HepG2 (cell line): ENCODE data around the gene KCNJ14. TPM values are rescaled to one million over a fixed set of nuclear protein-coding genes. Genes with fewer than 3 reads are reported as not detected.

Experiments
- ATAC-seq: fragments of 200-7000 bp; cut with Tn5 transposase; 3 replicates; pipeline ENCODE4 v1.9.1; 2020; ENCODE audit warnings: mild to moderate bottlenecking, moderate library complexity
- BruUV-seq: library from RNA; stranded (reverse); fragments of 400-500 nt; replicated peaks from 2 replicates; lab custom pipeline; 2021; lab: Mats Ljungman, UMichigan
- CTCF ChIA-PET: fragments of 300-600 bp; formaldehyde crosslinking; extraction: SDS; loops from one replicate; lab custom pipeline; 2021; ENCODE audit warnings: low total read pairs, inconsistent platforms, low intra/inter-chr PET ratio; lab: Yijun Ruan, JAX
- POLR2A ChIA-PET: fragments of 350-600 bp; sonication (Branson Sonifier 250); formaldehyde crosslinking; loops from one replicate; lab custom pipeline; 2020; ENCODE audit warnings: antibody characterized with exemption, inconsistent platforms; lab: Yijun Ruan, JAX
- DNase-seq: peaks from one replicate; pipeline ENCODE4 v3.0.0-alpha.2; 2015; ENCODE audit warnings: low spot score
- FAIRE-seq: peaks from 3 replicates; lab custom pipeline; 2011; peaks lifted over from hg19 to GRCh38; lab: Jason Lieb, UNC
- H2AFZ ChIP-seq: one replicate; pipeline ENCODE4 v1.6.1; 2011; ENCODE audit warnings: low read length, inconsistent platforms
- H3K27ac ChIP-seq: fragments of 300-600 bp; 3 replicates; pipeline ENCODE4 v1.8.0; 2011; ENCODE audit warnings: mixed run types, mild to moderate bottlenecking, mixed read lengths, low read length, inconsistent platforms; ENCODE audit not compliant: insufficient read depth; ENCODE audit errors: extremely low read length
- H3K27me3 ChIP-seq, 2 experiments: fragments of 200-600 bp in 1 of 2; 2 replicates in 1 of 2; 3 replicates in 1 of 2; pipeline versions ENCODE4 v1.6.0 to v1.8.0; 2011; ENCODE audit warnings: low read length in 2 of 2, mild to moderate bottlenecking in 2 of 2, moderate library complexity in 2 of 2, inconsistent platforms in 1 of 2; ENCODE audit not compliant: insufficient read depth in 2 of 2, control insufficient read depth in 1 of 2
- H3K36me3 ChIP-seq, 2 experiments: fragments of 200-600 bp in 1 of 2; replicated peaks in 1 of 2; 2 replicates in 1 of 2; 3 replicates in 1 of 2; pipeline versions ENCODE4 v1.5.1 to v1.8.0; 2011; ENCODE audit warnings: low read length in 2 of 2, inconsistent platforms in 1 of 2; ENCODE audit not compliant: insufficient read depth in 2 of 2, control insufficient read depth in 1 of 2
- H3K4me1 ChIP-seq: 2 replicates; pipeline ENCODE4 v1.5.1; 2012; ENCODE audit warnings: low read length, inconsistent platforms; ENCODE audit not compliant: insufficient read depth
- H3K4me2 ChIP-seq: 2 replicates; pipeline ENCODE4 v1.6.0; 2011; ENCODE audit warnings: low read depth, low read length, inconsistent platforms
- H3K4me3 ChIP-seq, 3 experiments: fragments of 200-600 bp in 1 of 3; sonication (generic), shearing (Covaris generic) in 1 of 3; replicated peaks in 1 of 3; 2 replicates each; pipeline ENCODE4 v1.5.1; 2011 to 2016; ENCODE audit warnings: low read length in 3 of 3, inconsistent platforms in 2 of 3, low read depth in 2 of 3, mild to moderate bottlenecking in 2 of 3, control low read depth in 1 of 3, mixed read lengths in 1 of 3; ENCODE audit not compliant: insufficient read depth in 1 of 3
- H3K79me2 ChIP-seq: one replicate; pipeline ENCODE4 v1.6.1; 2011; ENCODE audit warnings: low read length, inconsistent platforms; ENCODE audit not compliant: insufficient read depth
- H3K9ac ChIP-seq: 2 replicates; pipeline ENCODE4 v1.6.0; 2011; ENCODE audit warnings: mild to moderate bottlenecking, low read depth, low read length, inconsistent platforms; ENCODE audit not compliant: insufficient read depth
- H3K9me3 ChIP-seq: 2 replicates; pipeline ENCODE4 v1.5.1; 2012; ENCODE audit warnings: mild to moderate bottlenecking, low read length
- H4K20me1 ChIP-seq: 2 replicates; pipeline ENCODE4 v1.6.0; 2011; ENCODE audit warnings: inconsistent platforms, mild to moderate bottlenecking, low read length, moderate library complexity; ENCODE audit not compliant: insufficient read depth
- AGO2 ChIP-seq: fragments of 200-400 bp; formaldehyde crosslinking; optimal IDR thresholded peaks from 2 replicates; pipeline ENCODE3; 2017; ENCODE audit warnings: mild to moderate bottlenecking, low read depth, low read length, moderate library complexity
- CENPT ChIP-seq: sonication (generic); formaldehyde crosslinking; IDR thresholded peaks from 2 replicates; pipeline ENCODE4 v1.8.0; 2022; ENCODE audit warnings: low read depth, mild to moderate bottlenecking, moderate library complexity, missing genetic modification reagents
- JARID2 ChIP-seq: sonication (generic); formaldehyde crosslinking; IDR thresholded peaks from 2 replicates; pipeline ENCODE4 v1.8.1; 2023; ENCODE audit warnings: missing genetic modification reagents, inconsistent platforms; ENCODE audit not compliant: insufficient replicate concordance
- KDM1A ChIP-seq: IDR thresholded peaks from 2 replicates; pipeline ENCODE4 v1.6.1; 2016; ENCODE audit warnings: missing compliant biosample characterization
- RBM39 ChIP-seq: fragments of 200-400 bp; formaldehyde crosslinking; IDR thresholded peaks from one replicate; pipeline ENCODE4 v1.6.1; 2018; ENCODE audit warnings: antibody characterized with exemption, mild to moderate bottlenecking, low read depth, low read length; ENCODE audit not compliant: poor library complexity, severe bottlenecking
- SAFB2 ChIP-seq: sonication (generic); formaldehyde crosslinking; IDR thresholded peaks from 2 replicates; pipeline ENCODE4 v1.5.1; 2020; ENCODE audit warnings: missing genetic modification reagents, low read depth, mild to moderate bottlenecking, borderline replicate concordance
- TFDP2 ChIP-seq: sonication (generic); formaldehyde crosslinking; IDR thresholded peaks from 2 replicates; pipeline ENCODE4 v1.4.0; 2020; ENCODE audit warnings: missing genetic modification reagents
- YEATS2 ChIP-seq: sonication (generic); formaldehyde crosslinking; IDR thresholded peaks from 2 replicates; pipeline ENCODE4 v1.4.0; 2020; ENCODE audit warnings: missing genetic modification reagents, borderline replicate concordance
- ZBTB33 ChIP-seq: sonication (generic); formaldehyde crosslinking; IDR thresholded peaks from 2 replicates; pipeline ENCODE4 v1.4.0; 2020; ENCODE audit warnings: missing genetic modification reagents
- ZBTB38 ChIP-seq: sonication (generic); formaldehyde crosslinking; IDR thresholded peaks from 2 replicates; pipeline ENCODE4 v1.5.1; 2020; ENCODE audit warnings: mild to moderate bottlenecking, missing genetic modification reagents
- ZC3H13 ChIP-seq: sonication (generic); formaldehyde crosslinking; IDR thresholded peaks from 2 replicates; pipeline ENCODE4 v1.8.1; 2023; ENCODE audit warnings: mild to moderate bottlenecking, missing genetic modification reagents, moderate library complexity
- ZNF598 ChIP-seq: sonication (generic); formaldehyde crosslinking; IDR thresholded peaks from 2 replicates; pipeline ENCODE4 v1.5.1; 2020; ENCODE audit warnings: mild to moderate bottlenecking, missing genetic modification reagents, borderline replicate concordance
- ZNF614 ChIP-seq: IDR thresholded peaks from 2 replicates; pipeline ENCODE4 v1.6.1; 2018; ENCODE audit warnings: missing biosample characterization, missing genetic modification reagents, inconsistent platforms, borderline replicate concordance
- ZSCAN21 ChIP-seq: sonication (generic); formaldehyde crosslinking; IDR thresholded peaks from 2 replicates; pipeline ENCODE4 v1.8.0; 2022; ENCODE audit warnings: mild to moderate bottlenecking, missing genetic modification reagents, moderate library complexity, borderline replicate concordance
- WGBS: methylation state at CpG from one replicate; pipeline ENCODE4 v1.1.6; 2017; ENCODE audit warnings: low lambda C conversion rate; 5-methylcytosine and 5-hydroxymethylcytosine counted together
- in situ Hi-C: cut with HindIII; loops from 2 replicates; pipeline ENCODE4 v1.10.0; 2017; ENCODE audit warnings: low pct_unique_long_range_greater_than_20kb; ENCODE audit not compliant: extremely low pct_ligation_motif_present
- intact Hi-C: fragments of 100-400 bp; cut with micrococcal nuclease; formaldehyde crosslinking; loops from one replicate; pipeline ENCODE4 v1.10.0; 2022; ENCODE audit not compliant: unreplicated experiment
- polyA plus RNA-seq, 8 experiments: library from polyadenylated mRNA; depleted of rRNA in 3 of 8; stranded (reverse) in 7 of 8; unstranded in 1 of 8; fragments of >200 nt; fragmentation: Illumina TruSeq in 4 of 8; extraction: Trizol in 4 of 8; gene quantifications; 2 replicates each; pipeline versions ENCODE4 v1.2.1 to v1.2.3, GENCODE V29; 2011 to 2016; ENCODE audit warnings: low read depth in 4 of 8, missing spikeins in 1 of 8, mixed read lengths in 1 of 8; ENCODE audit not compliant: insufficient read depth in 1 of 8
- total RNA-seq, 5 experiments: library from RNA; depleted of rRNA; stranded (reverse); fragments of >200 nt; fragmentation: Illumina TruSeq; extraction: Trizol; gene quantifications; 2 replicates each; pipeline ENCODE4 v1.2.3, GENCODE V29; 2016; ENCODE audit warnings: low read depth in 1 of 5
- TF ChIP-seq, protein P1 (sequence below): sonication (generic); formaldehyde crosslinking; IDR thresholded peaks from 2 replicates; pipeline ENCODE4 v1.4.0; 2020; ENCODE audit warnings: missing genetic modification reagents, borderline replicate concordance
- TF ChIP-seq, protein P2 (sequence below): sonication (generic); formaldehyde crosslinking; IDR thresholded peaks from 2 replicates; pipeline ENCODE4 v1.9.0; 2022; ENCODE audit warnings: missing genetic modification reagents, mild to moderate bottlenecking, borderline replicate concordance

KCNJ14 gene
- total and polyA plus RNA-seq, 2 of the 13 experiments (the other 11 are each of a cell fraction or from before 2014, with no cell fraction given), result 0.20 to 0.51 TPM

GRCh38 chr19:48480558-48481500 is 25.5 kb downstream of the KCNJ14 start:
- no peak overlapping the region for H3K4me3 ChIP-seq
- DNase-seq, result no peak
- no peak overlapping the region for H3K4me2 ChIP-seq
- BruUV-seq, result TSS peak; percentile 23
- peaks cover 6 to 10% of the 10 kb centered on the region in 2 experiments; a peak in 4 of 5 replicates for H3K36me3 ChIP-seq
- WGBS, result 95% methylated on average over 52 of the region's 52 CpGs
- ChIA-PET POLR2A (no interaction called here), CTCF (no interaction called here)
- intact Hi-C loops, result no loop called here
- H3K4me1 ChIP-seq, result peaks cover 8% of the 10 kb centered on the region; the same call in 1 of the 2 replicates
- in situ Hi-C loops, result no loop called here
- H4K20me1 ChIP-seq, result no peaks in the 10 kb centered on the region
- no peaks in the 10 kb centered on the region for H3K9me3 ChIP-seq
- H2AFZ ChIP-seq, result no peak overlapping the region
- no peak for FAIRE-seq
- no peak overlapping the region for H3K27ac ChIP-seq
- no peak; the same call in 2 of the 3 replicates for ATAC-seq
- no peak overlapping the region for H3K9ac ChIP-seq
- no peaks in the 10 kb centered on the region for H3K27me3 ChIP-seq
- H3K79me2 ChIP-seq, result no peaks in the 10 kb centered on the region
- TF ChIP-seq, protein P1, sequence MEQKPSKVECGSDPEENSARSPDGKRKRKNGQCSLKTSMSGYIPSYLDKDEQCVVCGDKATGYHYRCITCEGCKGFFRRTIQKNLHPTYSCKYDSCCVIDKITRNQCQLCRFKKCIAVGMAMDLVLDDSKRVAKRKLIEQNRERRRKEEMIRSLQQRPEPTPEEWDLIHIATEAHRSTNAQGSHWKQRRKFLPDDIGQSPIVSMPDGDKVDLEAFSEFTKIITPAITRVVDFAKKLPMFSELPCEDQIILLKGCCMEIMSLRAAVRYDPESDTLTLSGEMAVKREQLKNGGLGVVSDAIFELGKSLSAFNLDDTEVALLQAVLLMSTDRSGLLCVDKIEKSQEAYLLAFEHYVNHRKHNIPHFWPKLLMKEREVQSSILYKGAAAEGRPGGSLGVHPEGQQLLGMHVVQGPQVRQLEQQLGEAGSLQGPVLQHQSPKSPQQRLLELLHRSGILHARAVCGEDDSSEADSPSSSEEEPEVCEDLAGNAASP (CRISPR knock-in tag), result no peak
- peak; percentile 26; the same call in 1 of the 2 replicates for TF ChIP-seq ZBTB38 (CRISPR knock-in tag)
- TF ChIP-seq YEATS2, result no peak
- TF ChIP-seq ZNF598 (CRISPR knock-in tag), result no peak
- TF ChIP-seq CENPT, result no peak
- no peak for TF ChIP-seq ZSCAN21 (CRISPR knock-in tag)
- TF ChIP-seq JARID2 (CRISPR knock-in tag), result no peak
- TF ChIP-seq KDM1A (CRISPR knock-in tag), result no peak
- TF ChIP-seq, protein P2, sequence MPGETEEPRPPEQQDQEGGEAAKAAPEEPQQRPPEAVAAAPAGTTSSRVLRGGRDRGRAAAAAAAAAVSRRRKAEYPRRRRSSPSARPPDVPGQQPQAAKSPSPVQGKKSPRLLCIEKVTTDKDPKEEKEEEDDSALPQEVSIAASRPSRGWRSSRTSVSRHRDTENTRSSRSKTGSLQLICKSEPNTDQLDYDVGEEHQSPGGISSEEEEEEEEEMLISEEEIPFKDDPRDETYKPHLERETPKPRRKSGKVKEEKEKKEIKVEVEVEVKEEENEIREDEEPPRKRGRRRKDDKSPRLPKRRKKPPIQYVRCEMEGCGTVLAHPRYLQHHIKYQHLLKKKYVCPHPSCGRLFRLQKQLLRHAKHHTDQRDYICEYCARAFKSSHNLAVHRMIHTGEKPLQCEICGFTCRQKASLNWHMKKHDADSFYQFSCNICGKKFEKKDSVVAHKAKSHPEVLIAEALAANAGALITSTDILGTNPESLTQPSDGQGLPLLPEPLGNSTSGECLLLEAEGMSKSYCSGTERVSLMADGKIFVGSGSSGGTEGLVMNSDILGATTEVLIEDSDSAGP (CRISPR knock-in tag), result peak; percentile 12; the same call in 1 of the 2 replicates
- no peak for TF ChIP-seq ZNF614 (CRISPR knock-in tag)
- peak; percentile 33 for TF ChIP-seq RBM39
- TF ChIP-seq ZC3H13 (CRISPR knock-in tag), result 0 out of 2 replicates have a peak, but pooled peaks have one; percentile 20
- TF ChIP-seq ZBTB33 (CRISPR knock-in tag), result peak; percentile 64
- TF ChIP-seq AGO2, result peak; percentile 83
- no peak for TF ChIP-seq SAFB2
- no peak for TF ChIP-seq TFDP2
